NOMO-1 treated with DMSO at 0.1 percent for 48 hours (cell line): ENCODE results near the gene TMEM250.
"Not testable (repeated sequence)": the region's sequence is repeated elsewhere in the genome, so short reads cannot be mapped to it uniquely, and the experiment has no call there.

Source experiments
- DNase-seq: peaks from one replicate; lab custom pipeline; 2025; ENCODE audit not compliant: unreplicated experiment; lab: John Stamatoyannopoulos, UW

The TMEM250 gene, protein sequence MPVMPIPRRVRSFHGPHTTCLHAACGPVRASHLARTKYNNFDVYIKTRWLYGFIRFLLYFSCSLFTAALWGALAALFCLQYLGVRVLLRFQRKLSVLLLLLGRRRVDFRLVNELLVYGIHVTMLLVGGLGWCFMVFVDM

DNA sequence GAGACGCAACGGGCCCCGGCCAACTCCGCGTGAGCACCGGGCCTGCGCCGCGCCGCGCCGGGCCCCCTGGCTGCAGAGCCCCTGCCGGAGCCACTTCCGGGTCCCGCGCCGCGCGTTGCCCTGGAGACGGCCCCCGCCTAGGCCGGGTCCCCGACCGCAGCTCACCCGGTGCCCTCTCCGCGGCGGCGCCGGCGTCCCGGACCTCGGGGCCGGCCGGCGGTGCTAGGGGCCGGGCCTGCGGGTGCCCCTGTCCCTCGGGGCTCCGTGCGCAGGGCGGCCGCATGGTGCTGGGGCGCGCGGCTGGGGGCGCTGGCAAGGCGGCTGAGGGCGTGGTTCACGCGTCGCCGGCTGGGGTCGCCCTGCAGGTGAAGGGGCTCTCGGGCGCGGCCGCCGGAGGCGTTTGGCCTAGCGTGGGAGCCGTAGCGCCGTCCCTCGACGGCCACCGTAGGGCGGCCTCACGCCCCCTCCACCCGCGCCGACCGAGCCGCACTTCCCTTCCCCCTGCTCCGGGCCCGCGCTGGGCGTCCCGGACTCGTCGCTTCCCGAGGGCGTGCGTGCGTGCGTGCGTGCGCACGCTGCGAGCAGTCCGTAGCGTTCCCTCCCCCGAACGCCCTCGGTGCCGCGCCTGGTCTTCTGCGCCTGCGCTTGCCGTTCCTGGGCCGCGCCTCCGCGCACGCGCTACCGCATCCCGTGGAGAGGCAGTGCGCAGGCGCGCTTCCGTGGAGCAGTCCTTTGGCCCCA lies at the start of gene TMEM250:
Gene TMEM250 (minus strand): TSS at position 556 of the 741 bp plus-strand sequence. CDS start 1,975 bp downstream, outside the sequence.
- peak; percentile 99 for DNase-seq

- no peak for DNase-seq
Measured at GRCh38 chr9:136163248-136163850, 44.7 kb upstream of the TMEM250 start.

GRCh38 chr9:136160995-136161610 lies 42.4 kb upstream of the TMEM250 start:
- DNase-seq = no peak

GRCh38 chr9:136160381-136160841 lies 41.7 kb upstream of the TMEM250 start:
- DNase-seq = no peak

DNA sequence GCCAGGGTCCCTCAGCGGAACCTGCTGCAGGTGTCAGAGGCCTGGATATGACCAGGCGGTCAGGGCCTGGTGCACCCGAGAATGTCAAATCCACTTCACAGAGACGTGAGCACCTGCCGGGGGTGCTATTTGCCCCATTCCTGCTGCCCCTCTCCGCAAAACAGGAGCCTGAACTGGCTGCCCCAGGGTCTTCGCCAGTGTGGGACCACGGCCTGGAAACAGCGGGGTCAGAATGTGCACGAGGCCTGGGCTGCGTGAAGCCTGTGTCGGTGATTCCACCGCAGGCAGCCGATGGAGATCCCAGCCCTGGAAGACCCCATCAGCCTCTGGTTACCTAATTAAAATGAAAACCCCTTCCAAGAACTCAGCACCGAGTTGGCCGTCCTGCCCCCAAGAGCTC lies 41.2 kb upstream of the TMEM250 start:
- no peak for DNase-seq

DNA sequence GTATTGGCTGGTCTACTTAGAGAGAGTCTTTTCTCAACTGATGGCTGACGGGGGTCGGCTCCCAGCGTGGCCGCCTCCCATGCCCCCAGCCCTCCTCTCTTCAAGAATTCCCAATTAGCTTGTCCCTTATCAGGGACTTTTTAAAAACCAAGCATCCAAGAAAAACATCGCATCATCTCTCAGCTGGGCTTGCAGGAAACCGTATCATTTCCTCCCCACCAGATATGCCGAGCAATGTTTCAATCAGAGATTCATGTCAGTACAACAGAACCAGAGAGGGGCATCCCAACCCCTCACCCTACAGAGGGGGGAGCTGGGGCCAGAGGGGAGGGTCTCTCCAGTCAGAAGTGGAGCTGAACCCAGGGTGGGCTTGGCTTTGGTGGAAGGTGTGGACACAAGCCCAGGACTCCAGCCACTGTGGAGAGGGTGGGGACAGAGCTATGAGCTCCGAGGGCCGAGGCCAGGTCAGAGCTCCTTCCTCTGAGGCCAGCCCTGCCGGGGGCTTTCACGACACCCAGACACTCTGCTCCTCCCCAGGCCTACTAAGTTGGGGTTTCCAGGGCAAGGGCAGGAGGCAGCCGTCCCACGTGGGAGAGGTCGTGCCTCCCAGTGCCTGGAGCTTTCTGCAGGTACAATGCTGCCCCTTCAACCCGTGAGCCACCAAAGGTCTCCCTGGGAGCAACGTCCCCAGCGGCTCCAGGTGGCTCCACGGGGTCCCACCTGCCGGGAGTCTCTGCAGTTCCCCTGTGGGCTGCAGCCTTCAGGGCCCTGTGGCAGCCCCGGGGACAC lies 39.0 kb upstream of the TMEM250 start:
- no peak for DNase-seq

- no peak for DNase-seq
Measured at GRCh38 chr9:136156209-136157120, 37.8 kb upstream of the TMEM250 start.

GRCh38 chr9:136155576-136155975 lies 36.9 kb upstream of the TMEM250 start:
- DNase-seq = no peak

GRCh38 chr9:136154943-136155342 lies 36.3 kb upstream of the TMEM250 start:
- no peak for DNase-seq

DNA sequence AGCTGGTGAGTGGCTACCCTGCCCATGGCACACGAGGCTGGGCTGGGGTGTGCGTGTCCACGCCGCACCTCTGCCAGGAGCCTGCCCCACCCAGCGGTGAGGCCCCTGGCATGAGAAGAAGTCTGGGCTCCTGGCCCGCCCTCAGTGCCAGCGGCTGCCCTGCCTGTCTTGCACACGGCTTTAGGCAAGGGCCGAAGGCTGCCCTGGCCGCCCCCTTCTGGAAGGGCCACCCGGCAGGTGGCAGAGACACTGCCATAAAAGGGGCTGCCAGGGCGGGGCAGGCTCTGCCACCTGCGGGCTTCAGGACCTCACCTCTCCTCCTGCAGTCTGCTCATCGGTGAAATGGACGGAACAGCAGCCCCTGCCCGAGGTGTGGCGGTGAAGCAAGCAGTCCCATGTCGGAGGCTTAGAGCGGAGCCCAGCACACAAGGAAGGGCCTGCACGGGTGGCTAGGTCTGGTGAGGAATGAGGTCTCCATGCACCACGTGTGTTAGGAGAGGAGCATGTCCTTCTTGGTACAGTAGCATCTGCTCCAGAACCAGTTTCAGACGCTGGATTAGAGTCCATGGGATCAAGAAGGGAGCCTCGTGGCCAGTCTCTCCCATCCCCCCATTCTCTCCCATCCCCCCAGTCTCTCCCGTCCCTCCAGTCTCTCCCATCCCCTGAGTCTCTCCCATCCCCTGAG lies 34.8 kb upstream of the TMEM250 start:
- DNase-seq = no peak

DNA sequence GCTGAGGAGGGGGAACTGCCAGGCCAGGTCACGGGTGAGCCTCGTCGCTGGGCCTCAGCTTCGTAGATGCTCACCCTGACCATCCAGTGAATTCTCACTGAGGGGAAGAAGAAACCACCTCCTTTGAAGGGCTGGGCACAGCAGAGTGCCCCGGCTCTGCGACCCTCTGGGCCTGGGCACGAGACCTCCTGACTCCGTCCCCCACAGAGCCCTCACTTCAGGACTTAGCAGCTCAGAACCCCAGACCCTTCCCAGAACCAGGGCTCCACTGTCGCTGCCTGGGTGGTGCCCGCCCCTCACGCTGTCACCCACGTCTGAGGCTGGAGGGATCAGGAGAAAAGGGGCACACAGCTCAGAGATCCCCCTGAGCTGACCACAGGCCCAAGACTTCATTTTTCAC lies 34.3 kb upstream of the TMEM250 start:
- DNase-seq = no peak

GRCh38 chr9:136152543-136152866 lies 33.8 kb upstream of the TMEM250 start:
- DNase-seq = no peak

DNA sequence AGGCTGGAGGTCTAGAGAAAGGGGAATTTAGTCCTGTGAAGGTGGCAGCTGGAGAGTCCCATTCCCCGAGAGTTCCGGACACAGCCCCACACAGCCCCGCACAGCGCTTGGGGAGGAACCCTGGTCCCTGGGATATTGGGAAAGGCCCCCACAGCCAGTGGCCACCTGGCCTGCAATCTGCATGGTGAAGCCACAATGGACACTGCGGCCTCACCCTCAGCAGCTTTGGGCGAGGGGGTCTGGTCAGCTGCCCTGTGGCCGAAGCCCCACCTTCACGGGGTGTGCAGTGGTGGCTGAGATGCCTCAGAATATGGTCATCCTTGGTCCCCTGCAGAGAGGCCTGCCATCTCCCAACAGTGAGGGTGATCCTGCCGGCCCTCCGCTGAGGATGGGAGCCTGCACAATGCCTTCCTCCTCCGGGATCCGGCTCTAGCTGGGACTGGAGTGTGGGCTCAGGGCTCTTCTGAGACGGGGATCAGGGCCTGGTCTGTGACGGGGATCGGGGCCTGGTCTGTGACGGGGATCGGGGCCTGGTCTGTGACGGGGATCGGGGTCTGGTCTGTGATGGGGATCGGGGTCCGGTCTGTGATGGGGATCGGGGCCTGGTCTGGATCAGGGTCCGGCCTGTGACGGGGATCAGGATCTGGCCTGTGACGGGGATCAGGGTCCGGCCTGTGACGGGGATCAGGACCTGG lies 33.3 kb upstream of the TMEM250 start:
- no peak for DNase-seq

DNA sequence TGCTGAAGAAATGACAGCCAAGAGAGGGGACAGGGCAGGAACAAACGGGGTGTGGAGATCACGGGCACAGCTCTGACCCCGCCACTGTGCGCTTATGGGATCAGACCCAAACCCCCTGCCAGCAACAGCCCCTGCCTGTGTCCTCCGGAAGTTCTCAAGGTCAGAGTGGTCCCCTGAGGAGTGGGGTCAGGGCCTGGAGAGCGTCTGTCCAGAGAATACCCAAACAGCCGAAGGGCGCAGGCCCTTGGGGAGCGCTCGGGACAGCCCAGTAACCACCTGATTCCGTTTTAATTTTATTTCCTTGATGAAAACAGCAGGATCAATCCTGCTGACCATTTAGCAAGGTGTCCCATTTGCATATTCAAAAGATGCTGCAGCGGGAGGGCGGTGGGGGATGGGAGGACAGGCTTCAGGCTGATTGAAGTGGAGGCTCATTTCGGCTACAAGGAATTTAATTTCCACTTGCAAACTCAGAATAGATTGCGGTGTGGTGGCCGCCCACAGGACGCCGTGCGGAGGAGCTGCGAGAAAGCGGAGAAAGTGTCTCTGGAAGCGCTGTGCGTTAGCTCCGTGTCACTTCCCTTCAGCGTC lies 32.6 kb upstream of the TMEM250 start:
- no peak for DNase-seq

- not testable (repeated sequence) for DNase-seq
Measured at GRCh38 chr9:136150664-136151213, 32.1 kb upstream of the TMEM250 start.

DNA sequence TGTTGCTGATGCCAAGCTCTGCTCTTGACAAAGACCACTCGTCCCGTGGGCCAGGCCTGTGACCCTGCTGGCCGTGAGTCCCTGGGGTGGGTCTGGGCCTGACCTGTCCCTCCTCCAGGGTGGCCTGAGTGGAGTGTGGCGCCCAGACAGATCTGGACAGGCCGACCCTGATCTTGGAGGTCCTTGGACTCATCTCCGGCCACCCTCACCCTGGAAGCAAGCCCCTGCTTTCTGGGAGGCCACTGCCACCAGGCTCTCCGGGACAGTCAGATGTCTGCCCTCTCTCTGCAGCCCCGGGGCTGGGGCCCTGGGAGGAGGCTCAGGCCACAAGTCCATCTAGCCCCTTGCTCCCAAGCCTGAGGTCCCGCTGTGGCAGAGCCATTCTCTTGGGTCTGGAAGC lies 31.2 kb upstream of the TMEM250 start:
- DNase-seq = no peak

GRCh38 chr9:136149337-136149736 lies 30.7 kb upstream of the TMEM250 start:
- no peak for DNase-seq

- no peak for DNase-seq
Measured at GRCh38 chr9:136148766-136149165, 30.1 kb upstream of the TMEM250 start.
